IMR-90 (cell line): Measurements from ENCODE around the gene DUSP22. TPM values are rescaled to one million over a fixed set of nuclear protein-coding genes. Genes with fewer than 3 reads are reported as not detected.

ENCODE experiments used
- ATAC-seq: fragments of 200-7000 bp; cut with Tn5 transposase; 2 replicates; pipeline ENCODE4 v1.9.1; 2020; ENCODE audit warnings: low read depth, mild to moderate bottlenecking, moderate library complexity
- BruUV-seq: library from RNA; stranded (reverse); fragments of 400-500 nt; replicated peaks from 2 replicates; lab custom pipeline; 2021; lab: Mats Ljungman, UMichigan
- CTCF ChIA-PET: fragments of 300-600 bp; formaldehyde crosslinking; extraction: SDS; loops from one replicate; lab custom pipeline; 2021; ENCODE audit warnings: antibody characterized with exemption; lab: Yijun Ruan, JAX
- POLR2A ChIA-PET: fragments of 300-600 bp; sonication (Branson Sonifier 250); formaldehyde crosslinking; loops from one replicate; lab custom pipeline; 2022; ENCODE audit warnings: antibody characterized with exemption; ENCODE audit not compliant: unreplicated experiment; lab: Charles Lee
- DNase-seq: peaks from one replicate; pipeline ENCODE4 v3.0.0; 2013
- H2AFZ ChIP-seq: replicated peaks from 2 replicates; pipeline ENCODE3; 2013; ENCODE audit warnings: low read length, mild to moderate bottlenecking; ENCODE audit not compliant: poor library complexity
- H2AK5ac ChIP-seq: 2 replicates; pipeline ENCODE4 v1.6.1; 2013; ENCODE audit warnings: low read depth, low read length, inconsistent platforms
- H2AK9ac ChIP-seq: replicated peaks from 2 replicates; pipeline ENCODE3; 2013; ENCODE audit warnings: mild to moderate bottlenecking, low read depth, low read length, moderate library complexity; ENCODE audit not compliant: poor library complexity
- H2BK120ac ChIP-seq: 2 replicates; pipeline ENCODE4 v1.6.1; 2013; ENCODE audit warnings: low read depth, low read length, inconsistent platforms
- H2BK15ac ChIP-seq: 3 replicates; pipeline ENCODE4 v1.6.1; 2013; ENCODE audit warnings: low read depth, low read length, inconsistent platforms
- H2BK20ac ChIP-seq: 2 replicates; pipeline ENCODE4 v1.6.1; 2013; ENCODE audit warnings: low read depth, mild to moderate bottlenecking, inconsistent platforms, low read length, moderate library complexity
- H2BK5ac ChIP-seq: 2 replicates; pipeline ENCODE4 v1.6.1; 2013; ENCODE audit warnings: mild to moderate bottlenecking, low read depth, low read length, inconsistent platforms; ENCODE audit not compliant: poor library complexity, severe bottlenecking
- H3K14ac ChIP-seq: replicated peaks from 2 replicates; pipeline ENCODE4 v1.6.1; 2013; ENCODE audit warnings: low read depth, low read length, inconsistent platforms
- H3K18ac ChIP-seq: 2 replicates; pipeline ENCODE4 v1.6.1; 2013; ENCODE audit warnings: low read depth, low read length, control low read depth
- H3K23ac ChIP-seq: 2 replicates; pipeline ENCODE4 v1.6.1; 2013; ENCODE audit warnings: low read depth, low read length, inconsistent platforms
- H3K27ac ChIP-seq: 2 replicates; pipeline ENCODE4 v1.5.1; 2013; ENCODE audit warnings: mild to moderate bottlenecking, control low read depth, low read length; ENCODE audit not compliant: insufficient read depth
- H3K27me3 ChIP-seq: 2 replicates; pipeline ENCODE4 v1.6.1; 2013; ENCODE audit warnings: low read length; ENCODE audit not compliant: control insufficient read depth, insufficient read depth
- H3K36me3 ChIP-seq: 2 replicates; pipeline ENCODE4 v1.6.1; 2013; ENCODE audit warnings: low read length, mixed read lengths; ENCODE audit not compliant: control insufficient read depth, insufficient read depth
- H3K4ac ChIP-seq: 2 replicates; pipeline ENCODE4 v1.6.1; 2013; ENCODE audit warnings: low read depth, low read length, inconsistent platforms
- H3K4me1 ChIP-seq: 2 replicates; pipeline ENCODE4 v1.6.1; 2013; ENCODE audit warnings: low read length, mixed read lengths; ENCODE audit not compliant: control insufficient read depth, insufficient read depth
- H3K4me2 ChIP-seq: 2 replicates; pipeline ENCODE4 v1.6.1; 2013; ENCODE audit warnings: low read depth, mild to moderate bottlenecking, control low read depth, low read length, moderate library complexity
- H3K4me3 ChIP-seq: 2 replicates; pipeline ENCODE4 v1.5.1; 2013; ENCODE audit warnings: low read depth, mild to moderate bottlenecking, control low read depth, low read length, moderate library complexity; ENCODE audit not compliant: insufficient read depth
- H3K56ac ChIP-seq: 2 replicates; pipeline ENCODE4 v1.6.1; 2013; ENCODE audit warnings: low read length, inconsistent platforms; ENCODE audit not compliant: insufficient read depth; ENCODE audit errors: extremely low read depth
- H3K79me1 ChIP-seq, 2 experiments: 2 replicates each; pipeline ENCODE4 v1.6.1; 2013; ENCODE audit warnings: low read length in 2 of 2, inconsistent platforms in 1 of 2, low read depth in 1 of 2
- H3K9ac ChIP-seq: 2 replicates; pipeline ENCODE4 v1.6.1; 2013; ENCODE audit warnings: low read depth, low read length, control low read depth
- H3K9me1 ChIP-seq: 2 replicates; pipeline ENCODE4 v1.6.1; 2013; ENCODE audit warnings: low read length, inconsistent platforms; ENCODE audit not compliant: insufficient read depth
- H3K9me3 ChIP-seq: 2 replicates; pipeline ENCODE4 v1.6.1; 2013; ENCODE audit warnings: low read length; ENCODE audit not compliant: control insufficient read depth, insufficient read depth
- H4K20me1 ChIP-seq: 2 replicates; pipeline ENCODE4 v1.6.1; 2013; ENCODE audit warnings: low read length, inconsistent platforms; ENCODE audit not compliant: insufficient read depth
- H4K5ac ChIP-seq: 2 replicates; pipeline ENCODE4 v1.6.1; 2013; ENCODE audit warnings: mild to moderate bottlenecking, low read depth, low read length, control low read depth
- H4K8ac ChIP-seq, 2 experiments: 2 replicates each; pipeline ENCODE4 v1.6.1; 2013; ENCODE audit warnings: low read depth in 2 of 2, low read length in 2 of 2, control low read depth in 1 of 2, inconsistent platforms in 1 of 2
- H4K91ac ChIP-seq: 2 replicates; pipeline ENCODE4 v1.6.1; 2013; ENCODE audit warnings: low read depth, low read length, inconsistent platforms; ENCODE audit not compliant: insufficient read depth
- BHLHE40 ChIP-seq: fragments of 150-350 bp; IDR thresholded peaks from 2 replicates; pipeline ENCODE4 v1.6.1; 2016; ENCODE audit warnings: mild to moderate bottlenecking, low read depth, low read length
- CHD1 ChIP-seq: IDR thresholded peaks from 2 replicates; pipeline ENCODE4 v1.6.1; 2012; ENCODE audit warnings: low read depth, low read length, improper control_type of control experiment
- FOS ChIP-seq: fragments of 150-350 bp; IDR thresholded peaks from 2 replicates; pipeline ENCODE4 v1.6.1; 2016; ENCODE audit warnings: low read depth, low read length
- MAFK ChIP-seq: IDR thresholded peaks from 2 replicates; pipeline ENCODE4 v1.6.1; 2012; ENCODE audit warnings: low read depth, low read length, improper control_type of control experiment
- MAZ ChIP-seq: IDR thresholded peaks from 2 replicates; pipeline ENCODE4 v1.6.1; 2012; ENCODE audit warnings: low read depth, mild to moderate bottlenecking, low read length, improper control_type of control experiment, moderate library complexity, borderline replicate concordance
- NFE2L2 ChIP-seq: fragments of 150-350 bp; IDR thresholded peaks from 2 replicates; pipeline ENCODE4 v1.6.1; 2016; ENCODE audit warnings: low read depth, mild to moderate bottlenecking, low read length
- RAD21 ChIP-seq: IDR thresholded peaks from 2 replicates; pipeline ENCODE4 v1.6.1; 2012; ENCODE audit warnings: low read length, improper control_type of control experiment
- RFX5 ChIP-seq: IDR thresholded peaks from 2 replicates; pipeline ENCODE4 v1.8.0; 2012; ENCODE audit warnings: low read depth, mild to moderate bottlenecking, low read length, moderate library complexity
- SMC3 ChIP-seq: fragments of 150-350 bp; IDR thresholded peaks from 2 replicates; pipeline ENCODE4 v1.6.1; 2016; ENCODE audit warnings: low read depth, mild to moderate bottlenecking, antibody characterized with exemption, low read length, moderate library complexity
- WGBS, 2 experiments: methylation state at CpG; one replicate each; pipeline versions ENCODE4 v1.1.5 to v1.1.7; 2013; ENCODE audit warnings: missing lambda C conversion rate in 2 of 2; ENCODE audit not compliant: insufficient read length in 1 of 2; ENCODE audit errors: extremely low coverage in 2 of 2; 5-methylcytosine and 5-hydroxymethylcytosine counted together
- dilution Hi-C: fragments of 300-500 bp; cut with HindIII; formaldehyde crosslinking; loops from one replicate; pipeline ENCODE4 v1.14.3; 2018; ENCODE audit warnings: low sequenced_read_pairs; ENCODE audit not compliant: unreplicated experiment
- in situ Hi-C: fragments of 300-500 bp; cut with MboI; formaldehyde crosslinking; loops from 3 replicates; pipeline ENCODE4 v1.14.3; 2019; ENCODE audit warnings: low sequenced_read_pairs, inconsistent platforms, mixed read lengths
- intact Hi-C: fragments of 100-400 bp; cut with micrococcal nuclease; formaldehyde crosslinking; loops from 2 replicates; pipeline ENCODE4 v1.10.0; 2022
- polyA plus RNA-seq, 3 experiments: library from polyadenylated mRNA; depleted of rRNA; stranded (reverse); fragments of >200 nt; gene quantifications; 2 replicates each; pipeline ENCODE4 v1.2.3, GENCODE V29; 2012; ENCODE audit warnings: low replicate concordance in 1 of 3
- total RNA-seq: library from RNA; depleted of rRNA; stranded (reverse); fragments of >200 nt; gene quantifications from 2 replicates; pipeline ENCODE4 v1.2.3, GENCODE V29; 2012
- TF ChIP-seq, protein P1 (sequence below): conservative IDR thresholded peaks from 2 replicates; pipeline ENCODE4 v1.5.1; 2012; ENCODE audit warnings: mild to moderate bottlenecking, low read depth, low read length, improper control_type of control experiment

Gene DUSP22
- total and polyA plus RNA-seq, 2 of the 4 experiments (the other 2 are of a cell fraction) = 7.1 to 8.2 TPM

DNA sequence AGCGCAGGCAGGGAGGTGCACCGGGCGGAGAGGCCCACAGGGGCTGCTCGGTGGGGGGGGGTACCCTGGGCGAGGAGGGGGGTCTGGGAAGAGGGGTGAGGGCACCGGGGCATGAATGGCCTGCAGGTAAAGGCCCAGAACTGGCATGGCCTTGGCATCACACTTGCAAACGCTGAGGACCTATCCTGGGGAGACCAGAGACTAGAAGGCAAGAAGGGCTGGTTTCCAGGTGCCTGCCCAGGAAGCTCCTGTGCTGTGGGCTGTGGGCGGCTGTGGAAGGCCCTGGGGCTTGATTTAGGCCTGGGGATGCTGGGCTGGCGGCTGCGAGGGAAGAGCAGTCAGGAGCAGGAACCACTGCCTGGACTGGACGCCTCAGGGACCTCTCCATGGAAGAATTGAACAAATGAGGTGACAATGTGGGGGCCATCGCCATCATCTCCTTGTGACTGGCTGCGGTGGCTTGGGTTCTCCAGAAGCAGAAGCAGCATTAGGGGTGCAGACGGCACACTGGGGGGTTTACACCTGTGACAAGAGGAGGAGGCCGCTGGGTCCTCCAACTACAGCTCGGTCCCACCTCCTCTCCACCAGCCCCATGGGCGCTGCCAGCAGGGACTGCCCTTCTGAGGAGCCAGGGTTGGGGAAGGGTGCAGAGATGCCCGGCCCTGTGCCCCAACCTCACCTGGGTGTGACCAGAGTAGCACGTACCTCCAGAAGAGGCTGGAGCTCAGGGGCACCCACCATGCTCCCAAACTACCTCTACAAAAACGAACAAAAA, 67.2 kb downstream of the DUSP22 start:
- POLR2A ChIA-PET = no interaction called here
- no TSS peak for BruUV-seq
- dilution Hi-C loops = no loop called here

More for the DNA sequence above, 67.2 kb downstream of the DUSP22 start:
- intact Hi-C loops (no loop called here), in situ Hi-C loops (no loop called here)
- Histone ChIP-seq H3K18ac (no peak overlapping the region), H3K4ac (no peak overlapping the region), H3K79me1 (no peaks in the 10 kb centered on the region), H2BK20ac (no peak overlapping the region), H4K91ac (no peak overlapping the region), H2BK15ac (no peak overlapping the region), H4K8ac (no peak overlapping the region), H3K14ac (no peak overlapping the region), H3K36me3 (no peaks in the 10 kb centered on the region), H3K56ac (no peak overlapping the region), H3K4me2 (no peak overlapping the region), H3K27ac (no peak overlapping the region), H3K27me3 (no peaks in the 10 kb centered on the region; the same call in 1 of the 2 replicates), H3K4me3 (no peak overlapping the region), H3K4me1 (no peaks in the 10 kb centered on the region), H2AK9ac (no peak overlapping the region), H2AK5ac (no peak overlapping the region), H3K9ac (no peak overlapping the region), H3K9me1 (no peaks in the 10 kb centered on the region), H2AFZ (no peak overlapping the region), H4K20me1 (no peaks in the 10 kb centered on the region), H4K5ac (no peak overlapping the region), H3K9me3 (peaks cover 18% of the 10 kb centered on the region), H3K23ac (no peak overlapping the region), H2BK5ac (no peak overlapping the region), H2BK120ac (no peak overlapping the region)
- CTCF ChIA-PET = interaction anchor here (0.8 kb wide), 1 partner anchor 17 kb away, joined by 3 read pairs; no protein-coding TSS in a partner anchor
- ATAC-seq (no peak), DNase-seq (no peak)
- WGBS, 2 experiments = 66% methylated on average over 13 of the region's 20 CpGs; no CpG with 5 or more reads in 1 of the 2 experiments
- TF ChIP-seq BHLHE40 (no peak), FOS (no peak), MAFK (no peak), CHD1 (no peak), NFE2L2 (no peak), RAD21 (no peak), RFX5 (no peak), SMC3 (no peak), MAZ (no peak)
- TF ChIP-seq, protein P1, sequence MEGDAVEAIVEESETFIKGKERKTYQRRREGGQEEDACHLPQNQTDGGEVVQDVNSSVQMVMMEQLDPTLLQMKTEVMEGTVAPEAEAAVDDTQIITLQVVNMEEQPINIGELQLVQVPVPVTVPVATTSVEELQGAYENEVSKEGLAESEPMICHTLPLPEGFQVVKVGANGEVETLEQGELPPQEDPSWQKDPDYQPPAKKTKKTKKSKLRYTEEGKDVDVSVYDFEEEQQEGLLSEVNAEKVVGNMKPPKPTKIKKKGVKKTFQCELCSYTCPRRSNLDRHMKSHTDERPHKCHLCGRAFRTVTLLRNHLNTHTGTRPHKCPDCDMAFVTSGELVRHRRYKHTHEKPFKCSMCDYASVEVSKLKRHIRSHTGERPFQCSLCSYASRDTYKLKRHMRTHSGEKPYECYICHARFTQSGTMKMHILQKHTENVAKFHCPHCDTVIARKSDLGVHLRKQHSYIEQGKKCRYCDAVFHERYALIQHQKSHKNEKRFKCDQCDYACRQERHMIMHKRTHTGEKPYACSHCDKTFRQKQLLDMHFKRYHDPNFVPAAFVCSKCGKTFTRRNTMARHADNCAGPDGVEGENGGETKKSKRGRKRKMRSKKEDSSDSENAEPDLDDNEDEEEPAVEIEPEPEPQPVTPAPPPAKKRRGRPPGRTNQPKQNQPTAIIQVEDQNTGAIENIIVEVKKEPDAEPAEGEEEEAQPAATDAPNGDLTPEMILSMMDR = no peak
